Measurements from ENCODE around the gene LSM2. TPM values are rescaled to one million over a fixed set of nuclear protein-coding genes. Genes with fewer than 3 reads are reported as not detected.

The LSM2 gene
- total RNA-seq, 4 donors from 2014 or later = 11.8 to 42.9 (median 19.1) TPM

GRCh38 chr6:31778999-31779885 is 27.5 kb downstream of the LSM2 start:
- Histone ChIP-seq H3K36me3 (peaks cover 0 to 61% (median 0%) of the 10 kb centered on the region in 3 donors), H3K9me3 (no peaks in the 10 kb centered on the region), H3K27ac (no peak overlapping the region), H3K4me1 (peaks cover 0 to 22% (median 6%) of the 10 kb centered on the region in 4 donors), H3K4me3 (no peak overlapping the region), H3K27me3 (no peaks in the 10 kb centered on the region)
- TF ChIP-seq CTCF (IDR thresholded peaks at IDR 0.05) (no peak), POLR2A (IDR thresholded peaks at IDR 0.05) (no peak)
- DNase-seq = no peak

- Histone ChIP-seq H3K27me3 (no peaks in the 10 kb centered on the region), H3K4me1 (peaks cover 0 to 25% (median 6%) of the 10 kb centered on the region in 4 donors), H3K4me3 (no peak overlapping the region), H3K27ac (peak overlapping the region in 1 of 4 donors; percentile 76), H3K36me3 (peaks cover 0 to 53% (median 0%) of the 10 kb centered on the region in 3 donors), H3K9me3 (no peaks in the 10 kb centered on the region)
- no peak for DNase-seq
- no peak for TF ChIP-seq CTCF (IDR thresholded peaks at IDR 0.05)
- no peak for TF ChIP-seq POLR2A (IDR thresholded peaks at IDR 0.05)
These were observed 28.6 kb downstream of the LSM2 start for GRCh38 chr6:31778193-31778592.

- Histone ChIP-seq H3K27me3 (no peaks in the 10 kb centered on the region), H3K36me3 (peaks cover 0 to 47% (median 0%) of the 10 kb centered on the region in 3 donors), H3K9me3 (no peaks in the 10 kb centered on the region), H3K27ac (peak overlapping the region; percentile 45 to 76 (median 56)), H3K4me3 (no peak overlapping the region), H3K4me1 (peaks cover 0 to 30% (median 8%) of the 10 kb centered on the region in 4 donors)
- no peak for TF ChIP-seq CTCF (IDR thresholded peaks at IDR 0.05)
- TF ChIP-seq POLR2A (IDR thresholded peaks at IDR 0.05) = no peak
- no peak for DNase-seq
These were observed 29.1 kb downstream of the LSM2 start for GRCh38 chr6:31777667-31778050.

- Histone ChIP-seq H3K27me3 (no peaks in the 10 kb centered on the region), H3K4me1 (peaks cover 0 to 31% (median 8%) of the 10 kb centered on the region in 4 donors), H3K9me3 (no peaks in the 10 kb centered on the region), H3K27ac (peak within 1 kb of the TSS; percentile 45 to 76 (median 56)), H3K36me3 (peaks cover 0 to 42% (median 0%) of the 10 kb centered on the region in 3 donors), H3K4me3 (peak within 1 kb of the TSS in 2 of 4 donors; percentile 26 to 36)
- DNase-seq = peak; percentile 58 to 90 (median 85)
- TF ChIP-seq CTCF (IDR thresholded peaks at IDR 0.05) (peak in 2 of 6 experiments; percentile 4 to 12), POLR2A (IDR thresholded peaks at IDR 0.05) (peak; percentile 34 to 68)
These were observed 29.6 kb downstream of the LSM2 start, which contains the start of gene VWA7 for GRCh38 chr6:31776989-31777666. TSS of gene VWA7 (minus strand) at chr6:31777328. CDS start at chr6:31776779, 549 bp downstream.

- TF ChIP-seq CTCF (IDR thresholded peaks at IDR 0.05) (no peak), POLR2A (IDR thresholded peaks at IDR 0.05) (no peak)
- H3K4me3 ChIP-seq = peak overlapping the region in 2 of 4 donors; percentile 26 to 36
- no peaks in the 10 kb centered on the region for H3K9me3 ChIP-seq
- DNase-seq = no peak
- H3K4me1 ChIP-seq = peaks cover 0 to 31% (median 8%) of the 10 kb centered on the region in 4 donors
- peaks cover 0 to 36% (median 0%) of the 10 kb centered on the region in 3 donors for H3K36me3 ChIP-seq
- peak overlapping the region; percentile 45 to 76 (median 56) for H3K27ac ChIP-seq
- H3K27me3 ChIP-seq = no peaks in the 10 kb centered on the region
These were observed 30.2 kb downstream of the LSM2 start for GRCh38 chr6:31776485-31776988.
